GM12801 (cell line): ENCODE results near the gene CASP2.

Experiments used
- CTCF ChIP-seq: IDR thresholded peaks from one replicate; pipeline ENCODE4 v1.5.1; 2011; ENCODE audit warnings: control low read depth; ENCODE audit not compliant: insufficient read length; ENCODE audit errors: extremely low read depth

The CASP2 gene

GRCh38 chr7:143322760-143323633, 34.8 kb downstream of the CASP2 start:
- TF ChIP-seq CTCF = no peak

GRCh38 chr7:143323653-143324052, 35.5 kb downstream of the CASP2 start:
- no peak for TF ChIP-seq CTCF

- TF ChIP-seq CTCF = no peak
Measured at GRCh38 chr7:143325240-143325639, 37.1 kb downstream of the CASP2 start.

- TF ChIP-seq CTCF = no peak
Measured at GRCh38 chr7:143327903-143328302, 39.8 kb downstream of the CASP2 start.

- no peak for TF ChIP-seq CTCF
Measured at GRCh38 chr7:143329471-143330170, 41.5 kb downstream of the CASP2 start.

GRCh38 chr7:143331179-143331801, 43.1 kb downstream of the CASP2 start:
- TF ChIP-seq CTCF = no peak

GRCh38 chr7:143334244-143334643, 46.1 kb downstream of the CASP2 start:
- no peak for TF ChIP-seq CTCF
